KG1 (cell line): ENCODE results near the gene ELL.
"Not testable (repeated sequence)": the region's sequence is repeated elsewhere in the genome, so short reads cannot be mapped to it uniquely, and the experiment has no call there.

Experiments used
- DNase-seq: peaks from one replicate; lab custom pipeline; 2025; lab: John Stamatoyannopoulos, UW

Gene ELL

DNA sequence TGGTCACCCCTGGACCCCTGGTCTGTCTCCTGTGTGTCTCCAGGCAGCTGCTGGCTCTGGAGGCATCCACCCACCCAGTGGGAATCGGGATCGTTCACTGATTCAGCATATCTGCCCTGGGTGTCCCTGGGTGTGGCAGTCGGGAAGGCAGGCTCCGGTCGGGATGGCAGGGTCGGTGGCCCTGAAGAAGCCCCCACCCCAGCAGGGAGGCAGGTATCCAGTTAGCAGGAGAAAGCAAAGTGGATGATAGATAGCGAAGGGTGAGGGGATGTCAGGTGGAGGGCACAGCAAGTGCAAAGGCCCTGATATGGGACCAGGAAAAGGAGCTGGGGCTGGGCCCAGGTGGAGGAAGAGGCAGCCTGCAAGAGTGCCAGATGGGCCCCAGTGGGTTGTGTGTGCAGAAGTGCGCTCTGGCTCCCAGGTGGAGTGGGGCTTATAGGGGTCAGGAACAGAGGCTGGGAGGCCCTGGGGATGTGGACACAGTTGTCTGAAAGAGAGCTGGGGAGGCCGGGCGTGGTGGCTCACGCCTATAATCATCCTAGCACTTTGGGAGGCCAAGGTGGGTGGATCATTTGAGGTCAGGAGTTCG lies 100.4 kb downstream of the ELL start:
- no peak for DNase-seq

DNA sequence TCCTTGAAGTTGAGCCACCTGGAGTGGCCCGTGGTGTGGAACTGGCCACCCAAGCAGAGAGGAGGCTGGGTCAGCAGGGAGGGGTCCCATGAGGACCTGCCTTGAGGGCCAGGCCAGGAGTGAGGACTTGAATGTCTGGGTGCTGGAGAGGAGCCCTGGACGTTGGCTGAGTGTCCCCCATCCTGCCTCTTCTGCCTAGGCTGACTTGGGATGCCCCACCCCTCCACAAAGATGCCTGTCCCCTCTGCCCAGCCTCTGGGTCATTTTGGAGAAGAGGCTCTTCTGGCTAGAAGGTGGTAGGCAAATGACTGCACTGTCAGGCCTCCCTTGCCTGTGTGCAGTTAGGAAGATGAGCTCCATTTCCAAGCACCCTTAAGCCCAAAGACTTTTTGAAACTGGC lies 100.9 kb downstream of the ELL start:
- no peak for DNase-seq

DNA sequence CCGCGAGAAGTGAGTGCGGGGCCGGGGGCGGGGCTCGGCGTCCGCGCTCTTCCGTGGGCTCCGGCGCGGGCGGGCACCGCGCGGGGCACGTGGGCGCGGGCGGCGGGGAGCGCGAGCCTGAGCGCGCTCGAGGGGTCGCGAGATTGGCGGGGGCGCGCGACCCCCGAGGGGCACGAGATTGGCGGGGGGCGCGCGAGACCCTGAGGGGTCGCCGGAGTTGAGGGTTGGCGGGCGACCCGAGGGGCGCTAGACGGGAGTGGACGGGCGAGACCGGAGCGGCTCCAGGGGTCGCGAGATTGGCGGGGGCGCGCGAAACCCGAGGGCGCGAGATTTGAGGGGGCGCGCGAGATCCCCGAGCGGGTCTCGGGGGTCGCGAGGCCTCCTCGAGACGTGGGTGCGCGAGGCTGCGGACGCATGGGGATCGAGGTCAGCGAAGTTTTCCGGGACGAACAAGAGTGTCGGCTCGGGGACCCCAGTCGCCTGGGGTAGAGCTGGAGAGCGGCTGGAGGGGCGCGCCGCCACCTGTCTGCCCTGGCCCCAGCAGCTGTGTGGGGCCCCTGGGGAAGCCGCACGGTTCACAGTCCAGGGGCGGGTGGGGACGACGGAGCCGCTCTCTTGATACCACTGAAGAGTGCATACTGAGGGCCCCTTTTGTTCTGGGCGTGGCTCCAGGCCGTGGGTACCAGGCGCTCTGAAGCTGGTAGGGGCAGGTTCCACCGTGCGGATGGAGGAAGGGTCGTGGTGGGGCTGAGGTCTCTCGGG lies 102.0 kb downstream of the ELL start:
- DNase-seq, result no peak

DNA sequence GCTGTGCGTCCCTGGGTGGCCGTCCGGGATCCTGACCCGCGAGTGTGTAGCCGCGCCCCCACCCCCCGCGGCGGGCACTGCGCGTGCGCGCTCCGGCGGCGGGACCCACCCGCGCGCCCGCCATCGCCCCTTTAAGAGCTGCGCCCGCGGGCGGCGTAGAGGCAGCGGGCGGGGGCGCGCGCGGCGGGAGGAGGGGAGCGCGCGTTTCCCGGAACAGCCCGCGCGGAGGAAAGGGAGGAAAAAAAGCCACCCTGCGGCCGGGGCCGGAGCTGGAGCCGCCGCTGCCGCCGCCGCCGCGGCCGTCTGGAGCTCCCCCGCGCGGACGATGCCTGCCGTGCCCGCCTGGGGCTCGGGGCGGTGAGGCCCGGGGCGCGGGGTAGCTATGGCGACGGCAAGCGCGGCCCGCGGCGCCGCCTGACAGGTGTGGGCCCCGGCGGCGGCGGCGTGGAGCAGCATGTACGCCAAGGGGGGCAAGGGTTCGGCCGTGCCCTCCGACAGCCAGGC lies 102.6 kb downstream of the ELL start, which contains the start of gene SSBP4:
TSS of gene SSBP4 (plus strand) at position 204 of the 504 bp plus-strand sequence. CDS start at position 455, 251 bp downstream.
- DNase-seq, result peak; percentile 58

DNA sequence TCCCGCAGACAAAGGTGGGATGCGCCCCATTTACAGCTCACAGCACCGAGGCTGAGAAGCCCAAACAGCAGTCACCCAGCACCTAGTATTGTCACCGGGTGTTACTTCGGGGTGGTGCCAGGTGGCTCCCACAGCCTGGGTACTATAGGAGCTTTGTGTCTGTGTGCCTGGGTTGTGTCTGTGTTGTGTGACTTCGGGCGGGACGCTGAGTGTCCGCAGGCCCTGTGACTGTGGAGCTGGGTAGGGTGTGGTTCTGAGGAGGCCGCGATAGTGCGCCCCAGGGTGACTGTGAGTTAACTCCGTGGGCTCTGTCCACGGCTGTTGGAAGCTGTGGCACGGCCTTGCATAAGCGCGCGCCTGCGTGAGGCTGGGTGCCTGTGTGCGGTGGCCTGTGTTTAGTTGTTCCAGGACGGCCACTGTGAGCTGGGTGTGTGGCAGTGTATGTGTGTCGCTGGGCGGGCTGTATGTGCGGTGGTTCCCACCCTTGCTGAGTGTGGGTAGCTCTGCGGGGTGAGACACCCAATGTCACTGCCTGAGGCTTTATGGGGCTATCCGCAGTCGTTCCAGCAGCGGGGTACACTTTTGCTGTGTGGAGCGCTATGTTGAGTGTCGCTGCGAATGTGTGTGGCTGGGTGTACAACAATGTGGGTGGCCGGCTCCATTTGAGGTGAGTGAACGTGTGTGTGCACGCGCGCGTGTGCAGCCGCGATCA lies 103.2 kb downstream of the ELL start:
- no peak for DNase-seq

DNA sequence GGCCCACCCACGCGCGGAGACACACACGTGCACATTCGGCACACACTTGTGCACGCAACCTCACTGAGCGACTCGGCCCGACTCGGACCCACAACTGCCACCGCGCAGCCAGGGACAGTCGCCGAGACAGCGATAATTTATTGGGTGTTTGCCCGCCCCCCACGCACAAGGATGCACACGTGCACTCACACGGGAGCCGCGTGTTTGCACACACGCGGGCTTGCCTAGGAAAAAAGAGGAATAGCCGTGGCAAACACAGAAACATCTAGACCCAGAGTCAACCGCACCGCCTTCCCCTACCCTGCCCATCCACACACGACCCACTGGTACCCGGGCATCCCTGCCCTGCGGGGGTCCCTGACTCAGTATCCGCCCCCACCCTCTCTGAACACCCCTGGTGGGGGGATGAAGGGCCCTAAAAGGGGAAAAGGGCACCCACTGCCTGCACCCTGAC lies 103.8 kb downstream of the ELL start:
- no peak for DNase-seq

DNA sequence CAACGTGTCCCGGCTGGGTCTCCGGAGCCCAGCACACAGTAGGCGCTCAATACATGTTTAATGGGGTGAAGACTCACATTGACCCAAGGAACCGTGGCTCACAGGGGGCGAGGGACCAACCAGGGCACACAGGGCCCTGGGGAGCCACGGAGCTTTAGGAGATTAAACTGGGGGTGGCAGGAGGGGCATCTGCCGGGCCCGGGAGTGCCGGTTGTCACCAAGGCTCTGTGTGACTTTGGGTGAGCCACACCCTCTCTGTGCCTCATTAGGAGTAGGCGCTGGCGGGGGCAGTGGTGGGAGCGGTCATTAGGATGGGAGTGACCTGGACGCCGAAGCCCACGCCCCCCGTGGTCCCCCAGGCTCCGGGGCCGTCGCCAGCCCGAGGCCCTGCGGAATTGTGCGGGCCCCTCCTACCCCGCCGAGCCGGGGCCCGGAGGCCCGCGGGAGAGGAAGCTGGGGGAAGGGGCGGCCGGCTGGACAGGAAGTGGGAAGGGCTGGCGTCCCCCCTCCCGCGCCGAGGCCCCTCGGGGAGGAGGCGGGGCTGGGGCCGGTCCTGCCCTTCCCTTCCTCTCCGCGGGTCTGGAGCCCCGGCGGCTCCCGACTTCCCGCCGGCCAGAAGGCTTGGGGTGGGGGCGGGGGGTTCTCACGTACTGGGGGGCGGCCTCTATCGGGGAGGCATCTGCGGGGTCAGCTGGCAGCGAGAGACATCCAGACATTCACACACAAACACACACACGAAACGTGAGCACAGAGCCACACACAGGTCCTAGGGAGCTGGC lies 104.4 kb downstream of the ELL start:
- peak; percentile 68 for DNase-seq

DNA sequence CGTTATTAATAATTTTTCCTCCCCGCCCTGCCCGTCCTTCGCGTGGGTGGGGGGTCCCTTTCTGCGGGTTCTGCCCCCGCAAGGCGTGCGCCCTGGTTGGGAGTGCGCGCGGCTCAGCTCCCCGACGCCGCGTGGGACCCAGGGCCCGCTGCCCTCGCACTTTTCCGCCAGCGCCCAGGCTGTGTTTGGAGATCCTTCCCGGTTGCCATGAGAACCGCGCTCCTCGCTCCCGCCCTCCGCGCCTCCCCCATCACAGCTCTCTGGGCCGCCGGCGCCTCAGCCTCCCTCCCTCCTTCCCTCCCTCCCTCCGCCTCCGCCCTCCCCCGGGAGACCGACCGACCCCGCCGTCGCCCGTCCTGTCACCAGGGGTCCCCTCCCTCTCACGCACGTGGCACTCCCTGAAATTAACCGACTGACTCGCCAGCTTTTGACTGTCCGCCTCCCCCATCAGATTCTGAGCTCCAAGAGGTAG lies 105.1 kb downstream of the ELL start:
- DNase-seq, result peak; percentile 68

DNA sequence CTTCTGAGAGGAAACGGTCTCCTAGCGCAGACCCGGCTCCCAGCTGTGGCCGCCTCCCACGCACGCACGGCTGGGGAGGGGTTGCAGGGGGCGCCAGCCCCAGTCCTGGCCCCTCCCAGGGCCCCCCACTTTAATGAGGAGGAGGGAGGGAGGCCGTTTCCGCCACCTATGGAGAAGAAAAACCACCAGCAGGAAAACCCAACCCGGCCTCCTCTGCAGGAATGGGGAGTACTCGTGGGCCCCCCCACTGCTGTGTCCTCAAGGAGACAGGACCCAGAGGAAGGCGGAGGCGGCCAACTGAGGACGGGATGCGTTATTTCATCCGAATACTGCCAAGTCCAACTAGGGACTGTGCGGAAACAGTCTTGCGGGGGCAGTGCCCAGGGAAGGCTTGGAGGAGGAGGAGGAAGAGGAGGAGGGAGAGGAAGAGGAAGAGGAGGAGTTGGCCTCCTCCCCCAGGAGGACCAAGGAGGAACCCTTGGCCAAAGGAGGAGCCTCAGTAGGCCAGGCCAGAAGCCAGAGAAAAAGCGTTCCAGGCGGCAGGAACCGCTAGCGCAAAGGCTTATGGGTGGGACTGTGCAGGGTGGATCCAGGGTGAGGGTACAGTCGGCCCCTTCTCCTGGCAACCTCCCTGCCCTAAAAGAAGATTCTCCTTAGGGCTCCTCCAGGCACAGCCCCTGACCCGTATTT lies 106.5 kb downstream of the ELL start:
- peak; percentile 67 for DNase-seq

DNA sequence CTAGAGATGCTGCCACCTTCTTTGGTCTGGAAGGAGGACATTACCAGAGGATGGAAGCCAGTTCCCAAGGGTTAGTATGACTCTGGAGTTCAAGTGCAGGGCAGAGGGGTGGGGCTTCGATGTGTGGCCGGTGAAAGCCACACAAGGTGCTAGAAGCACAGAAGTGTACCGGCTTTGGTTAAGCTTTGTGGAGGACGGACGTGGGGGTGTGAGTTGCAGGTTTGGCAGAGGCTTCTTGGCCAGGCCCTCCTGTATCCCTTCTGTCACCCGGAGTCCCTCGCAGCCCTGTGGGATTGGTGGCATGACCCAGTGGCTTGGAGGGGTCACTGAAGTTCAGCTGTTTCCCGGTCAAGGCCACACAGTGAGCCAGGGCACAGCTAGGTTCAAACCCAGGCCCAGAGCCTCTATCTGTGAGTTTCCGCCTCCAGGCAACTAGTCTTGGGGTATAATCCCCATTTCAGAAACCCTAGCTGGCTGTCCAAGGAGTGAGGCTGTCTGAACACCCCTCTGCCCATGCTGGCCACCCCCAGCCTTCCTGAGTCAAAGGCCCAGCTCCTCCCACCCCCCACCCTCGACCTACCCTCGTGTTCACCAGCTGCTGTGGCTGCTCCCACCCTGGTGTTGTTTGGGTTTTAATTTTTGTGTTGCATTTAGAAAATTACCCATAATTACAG lies 107.2 kb downstream of the ELL start:
- peak; percentile 63 for DNase-seq

DNA sequence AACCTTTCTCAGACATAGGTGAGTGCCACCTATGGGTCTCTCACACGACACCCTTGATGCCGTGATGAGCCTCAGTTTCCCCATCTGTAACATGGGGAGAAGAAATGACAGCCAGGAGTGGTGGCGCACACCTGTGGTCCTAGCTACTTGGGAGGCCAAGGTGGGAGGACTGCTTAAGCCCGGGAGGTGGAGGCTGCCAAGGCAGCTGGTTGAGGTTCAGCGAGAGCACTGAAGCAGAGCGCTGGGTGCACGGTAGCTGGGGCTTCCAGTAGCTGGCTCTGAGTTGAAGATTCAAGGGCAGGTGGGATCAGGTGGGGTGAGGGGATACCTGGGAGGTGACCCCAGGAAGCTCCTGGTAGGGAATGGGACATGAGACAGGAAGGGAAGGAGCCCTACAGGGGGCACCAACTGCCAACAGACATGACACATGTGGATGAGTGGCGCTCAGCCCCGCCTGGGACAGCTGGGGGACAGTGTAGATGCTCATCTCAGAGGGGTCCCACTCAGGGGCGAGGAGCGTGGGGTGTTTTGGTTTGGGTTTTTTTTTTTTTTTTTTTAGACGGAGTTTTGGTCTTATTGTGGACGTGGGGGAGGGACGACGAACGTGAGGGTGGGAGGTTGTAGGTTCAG lies 109.1 kb downstream of the ELL start:
- DNase-seq, result no peak

DNA sequence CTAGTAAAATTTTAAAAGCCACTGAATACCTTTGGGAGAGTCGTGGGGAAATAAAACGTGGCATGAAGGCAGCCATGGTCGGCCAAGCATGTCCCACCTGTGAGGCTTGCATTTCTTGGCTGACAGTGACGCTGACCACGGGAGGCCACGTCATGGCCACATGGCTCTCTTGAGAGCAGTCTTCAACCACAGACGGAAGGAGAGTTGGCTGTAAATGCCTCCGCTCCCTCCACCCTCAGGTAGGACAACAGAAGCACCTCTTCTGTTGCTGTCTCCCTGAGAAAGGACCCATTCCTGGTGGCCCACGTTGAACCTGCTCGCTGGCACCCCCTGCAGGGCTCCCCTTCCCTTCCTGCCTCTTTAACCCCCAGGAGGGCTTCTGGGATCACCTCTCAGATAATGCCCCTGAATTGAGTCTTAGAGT lies 113.8 kb downstream of the ELL start:
- peak; percentile 16 for DNase-seq

DNA sequence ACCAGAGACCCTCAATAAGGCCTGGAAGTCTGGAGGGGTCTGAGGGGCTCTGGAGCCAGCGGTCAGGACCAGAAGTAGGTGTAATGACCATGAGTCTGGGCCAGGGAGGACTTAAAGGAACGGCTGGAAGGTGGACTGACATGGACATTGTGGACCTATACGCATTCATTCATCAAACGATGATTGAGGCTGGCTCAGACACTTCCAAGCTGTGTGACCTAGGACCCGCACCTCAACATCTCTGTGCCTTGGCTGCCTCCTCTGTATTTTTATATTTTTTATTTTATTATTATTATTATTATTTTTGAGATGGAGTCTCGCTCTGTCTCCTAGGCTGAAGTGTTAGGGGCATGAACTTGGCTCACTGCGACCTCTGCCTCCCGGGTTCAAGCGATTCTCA lies 115.1 kb downstream of the ELL start:
- DNase-seq, result no peak

DNA sequence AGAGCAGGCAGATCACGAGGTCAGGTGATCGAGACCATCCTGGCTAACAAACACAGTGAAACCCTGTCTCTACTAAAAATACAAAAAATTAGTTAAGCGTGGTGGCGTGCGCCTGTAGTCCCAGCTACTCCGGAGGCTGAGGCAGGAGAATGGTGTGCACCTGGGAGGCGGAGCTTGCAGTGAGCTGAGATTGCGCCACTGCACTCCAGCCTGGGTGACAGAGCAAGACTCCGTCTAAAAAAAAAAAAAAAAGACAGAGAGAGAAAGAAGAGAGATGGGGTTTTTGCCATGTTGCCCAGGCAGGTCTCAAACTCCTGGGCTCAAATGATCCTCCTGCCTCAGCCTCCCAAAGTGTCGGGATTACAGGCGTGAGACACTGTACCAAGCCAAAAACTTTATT lies 116.1 kb downstream of the ELL start:
- not testable (repeated sequence) for DNase-seq

DNA sequence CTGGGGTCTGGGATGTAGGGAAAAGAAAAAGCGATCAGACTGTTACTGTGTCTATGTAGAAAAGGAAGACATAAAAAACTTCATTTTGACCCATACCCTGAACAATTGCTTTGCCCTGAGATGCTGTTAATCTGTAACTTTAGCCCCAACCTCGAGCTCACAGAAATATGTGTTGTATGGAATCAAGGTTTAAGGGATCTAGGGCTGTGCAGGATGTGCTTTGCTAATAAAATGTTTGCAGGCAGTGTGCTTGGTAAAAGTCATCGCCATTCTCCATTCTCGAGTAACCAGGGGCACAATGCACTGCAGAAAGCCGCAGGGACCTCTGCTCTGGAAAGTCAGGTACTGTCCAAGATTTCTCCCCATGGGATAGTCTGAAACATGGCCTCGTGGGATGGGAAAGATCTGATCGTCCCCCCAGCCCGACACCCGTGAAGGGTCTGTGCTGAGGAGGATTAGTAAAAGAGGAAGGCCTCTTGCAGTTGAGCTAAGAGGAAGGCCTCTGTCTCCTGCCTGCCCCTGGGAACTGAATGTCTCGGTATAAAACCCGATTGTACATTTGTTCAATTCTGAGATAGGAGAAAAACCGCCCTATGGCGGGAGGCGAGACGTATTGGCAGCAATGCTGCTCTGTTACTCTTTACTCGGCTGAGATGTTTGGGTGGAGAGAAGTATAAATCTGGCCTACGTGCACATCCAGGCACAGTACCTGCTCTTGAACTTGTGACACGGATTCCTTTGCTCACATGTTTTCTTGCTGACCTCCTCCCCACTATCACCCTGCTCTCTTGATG lies 119.2 kb downstream of the ELL start:
- peak; percentile 27 for DNase-seq

DNA sequence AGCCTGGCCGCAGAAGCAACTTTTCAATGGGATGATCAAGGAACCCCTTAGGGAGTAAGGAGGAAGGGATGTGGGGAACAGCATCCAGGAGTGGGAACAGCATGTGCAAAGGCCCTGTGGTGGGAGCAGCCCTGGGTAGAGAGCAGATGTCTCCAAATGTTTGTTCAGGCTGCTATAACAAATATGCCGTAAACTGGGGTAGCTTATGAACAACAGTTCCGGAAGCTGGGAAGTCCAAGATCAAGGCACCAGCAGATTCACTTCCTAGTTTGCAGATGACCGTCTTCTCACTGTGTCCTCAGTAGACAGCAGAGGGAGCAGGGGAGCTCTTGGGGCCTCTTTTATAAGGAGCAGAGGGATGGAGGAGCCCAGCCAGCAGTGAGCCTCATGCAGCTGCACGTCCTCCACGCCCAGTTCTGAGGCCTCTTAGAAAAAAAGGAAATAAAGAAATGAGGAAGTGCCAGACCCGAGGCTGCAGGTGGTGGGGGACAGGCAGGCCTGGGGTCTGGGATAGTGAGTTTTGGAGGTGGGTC lies 120.2 kb downstream of the ELL start:
- DNase-seq, result peak; percentile 71

DNA sequence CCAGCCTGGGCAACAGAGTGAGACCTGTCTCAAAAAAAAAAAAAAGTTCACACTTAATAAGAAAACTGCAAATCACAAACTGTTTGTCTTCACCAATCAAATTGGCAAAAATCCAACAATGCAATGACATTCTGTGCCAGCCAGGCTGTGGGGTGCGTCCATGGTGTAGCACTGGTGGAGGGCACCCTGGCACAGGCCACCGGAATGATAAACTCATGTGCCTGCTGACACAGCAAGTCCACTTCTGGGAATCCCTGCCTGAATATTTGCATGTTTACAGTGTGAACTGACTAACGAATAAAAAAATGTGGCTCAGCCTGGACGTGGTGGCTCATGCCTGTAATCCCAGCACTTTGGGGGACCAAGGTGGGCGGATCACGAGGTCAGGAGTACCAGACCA lies 122.9 kb downstream of the ELL start:
- no peak for DNase-seq

DNA sequence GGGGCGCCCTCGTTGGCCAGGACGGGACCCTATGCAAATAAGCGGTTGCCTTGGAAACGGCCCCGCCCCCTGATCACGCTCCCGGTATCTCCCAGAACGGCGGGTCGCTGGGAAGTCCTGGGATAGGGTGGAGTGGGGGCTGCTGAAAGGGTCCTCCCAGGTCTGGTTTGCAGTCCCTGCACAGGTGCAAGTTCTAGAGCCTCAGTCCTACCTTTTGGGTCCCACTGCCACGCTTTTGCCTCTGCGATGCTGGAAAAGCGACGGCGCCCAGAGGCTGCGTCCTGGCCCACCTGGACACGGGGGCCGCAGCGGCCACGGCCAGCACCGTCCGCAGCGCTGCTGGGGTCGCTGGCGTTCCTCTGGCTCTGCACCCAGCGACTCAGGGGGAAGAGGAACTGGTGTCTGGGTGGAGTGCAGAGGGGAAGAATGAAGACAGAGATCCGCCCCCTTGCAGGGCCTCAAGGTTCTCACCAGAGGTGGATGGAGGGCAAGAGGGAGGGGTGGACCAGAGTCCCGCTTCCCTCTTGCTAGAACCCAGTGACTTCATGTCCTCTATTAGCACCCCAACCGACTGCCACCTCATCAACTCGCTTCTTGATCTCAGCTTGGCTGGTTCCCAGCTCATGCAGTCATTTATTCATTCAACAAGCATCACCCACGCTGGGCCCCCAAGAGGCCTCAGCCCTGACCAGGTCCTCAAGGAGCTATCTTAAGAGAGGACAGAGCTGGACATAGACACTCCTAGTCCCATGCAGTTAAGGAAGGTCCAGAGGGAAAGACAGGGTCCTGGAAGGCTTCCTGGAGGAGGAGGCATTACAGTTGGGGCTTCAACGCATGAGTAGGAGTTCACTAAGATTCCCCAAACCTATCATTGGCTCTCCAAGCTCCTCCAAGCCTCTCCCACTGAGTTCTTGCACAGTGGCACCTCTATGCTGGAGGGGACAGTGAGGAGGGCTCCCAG lies 124.3 kb downstream of the ELL start, which contains the start of gene LRRC25:
TSS of gene LRRC25 (minus strand) at position 381 of the 961 bp plus-strand sequence. CDS start 659 bp downstream, outside the sequence.
- DNase-seq, result peak; percentile 39
